ENCODE measurements around the gene OIT3. TPM values are rescaled to one million over a fixed set of nuclear protein-coding genes. Genes with fewer than 3 reads are reported as not detected.

The OIT3 gene
- total RNA-seq, 1 donor from 2014 or later, result 0.09 TPM

- TF ChIP-seq CTCF (IDR thresholded peaks at IDR 0.05; ENCODE audit: insufficient read depth, low read depth, low read length), result no peak
- no peak for TF ChIP-seq EZH2 (IDR thresholded peaks at IDR 0.05; ENCODE audit: insufficient read depth, low read length)
- H3K27me3 ChIP-seq (ENCODE audit: insufficient read depth, low read length), result no peaks in the 10 kb centered on the region
- Mint-ChIP-seq H3K9me3 (ENCODE audit: unreplicated experiment) (no peaks in the 10 kb centered on the region), H3K27me3 (ENCODE audit: low read depth, unreplicated experiment) (peaks cover 5% of the 10 kb centered on the region), H3K4me1 (ENCODE audit: low read depth, unreplicated experiment) (peaks cover 4% of the 10 kb centered on the region), H3K27ac (ENCODE audit: unreplicated experiment) (no peak overlapping the region), H3K4me3 (ENCODE audit: unreplicated experiment) (no peak overlapping the region), H3K36me3 (ENCODE audit: low read depth, unreplicated experiment) (peaks cover 5% of the 10 kb centered on the region)
- no peaks in the 10 kb centered on the region for H4K20me1 ChIP-seq (ENCODE audit: insufficient read depth, low read length)
- H3K9ac ChIP-seq (ENCODE audit: low read length), result no peak overlapping the region
- H3K4me1 ChIP-seq (ENCODE audit: insufficient read depth, low read length), result no peaks in the 10 kb centered on the region
- DNase-seq (ENCODE audit: low read depth) (no peak), FAIRE-seq (no peak)
- H3K4me3 ChIP-seq (ENCODE audit: insufficient read depth, low read depth, low read length), result no peak overlapping the region
- H3K9me3 ChIP-seq (ENCODE audit: insufficient read depth, low read depth, low read length), result no peaks in the 10 kb centered on the region
- no peaks in the 10 kb centered on the region for H3K36me3 ChIP-seq (ENCODE audit: insufficient read depth, low read length)
- no peak overlapping the region for H2AFZ ChIP-seq (ENCODE audit: low read depth, low read length)
- no peak overlapping the region for H3K27ac ChIP-seq (ENCODE audit: low read depth, low read length)
- H3K4me2 ChIP-seq (ENCODE audit: low read length), result no peak overlapping the region
- H3K79me2 ChIP-seq (ENCODE audit: insufficient read depth, low read length), result no peaks in the 10 kb centered on the region
Observed at GRCh38 chr10:72930276-72930675, 36.7 kb downstream of the OIT3 start.

GRCh38 chr10:72932259-72933015, 38.9 kb downstream of the OIT3 start:
- H3K36me3 Mint-ChIP-seq (ENCODE audit: low read depth, unreplicated experiment), result peaks cover 2% of the 10 kb centered on the region
- no peaks in the 10 kb centered on the region for H3K4me1 ChIP-seq (ENCODE audit: insufficient read depth, low read length)

More at GRCh38 chr10:72932259-72933015, 38.9 kb downstream of the OIT3 start:
- Histone ChIP-seq H3K9me3 (ENCODE audit: insufficient read depth, low read depth, low read length) (no peaks in the 10 kb centered on the region), H3K79me2 (ENCODE audit: insufficient read depth, low read length) (no peaks in the 10 kb centered on the region), H2AFZ (ENCODE audit: low read depth, low read length) (no peak overlapping the region), H4K20me1 (ENCODE audit: insufficient read depth, low read length) (no peaks in the 10 kb centered on the region), H3K36me3 (ENCODE audit: insufficient read depth, low read length) (no peaks in the 10 kb centered on the region), H3K4me3 (ENCODE audit: insufficient read depth, low read depth, low read length) (no peak overlapping the region), H3K27ac (ENCODE audit: low read depth, low read length) (no peak overlapping the region), H3K9ac (ENCODE audit: low read length) (no peak overlapping the region), H3K4me2 (ENCODE audit: low read length) (no peak overlapping the region), H3K27me3 (ENCODE audit: insufficient read depth, low read length) (no peaks in the 10 kb centered on the region)
- peaks cover 8% of the 10 kb centered on the region for H3K4me1 Mint-ChIP-seq (ENCODE audit: low read depth, unreplicated experiment)
- DNase-seq (ENCODE audit: low read depth) (no peak), FAIRE-seq (no peak)
- H3K27me3 Mint-ChIP-seq (ENCODE audit: low read depth, unreplicated experiment), result no peaks in the 10 kb centered on the region
- H3K4me3 Mint-ChIP-seq (ENCODE audit: unreplicated experiment), result no peak overlapping the region
- TF ChIP-seq CTCF (IDR thresholded peaks at IDR 0.05; ENCODE audit: insufficient read depth, low read depth, low read length) (no peak), EZH2 (IDR thresholded peaks at IDR 0.05; ENCODE audit: insufficient read depth, low read length) (no peak)
- H3K9me3 Mint-ChIP-seq (ENCODE audit: unreplicated experiment), result no peaks in the 10 kb centered on the region
- H3K27ac Mint-ChIP-seq (ENCODE audit: unreplicated experiment), result no peak overlapping the region
